Prostate gland (tissue), 2 donors: ENCODE data around the gene GPR161. TPM values are rescaled to one million over a fixed set of nuclear protein-coding genes. Genes with fewer than 3 reads are reported as not detected.

ENCODE experiments used
- DNase-seq: peaks from one replicate; pipeline ENCODE4 v3.0.0-alpha.2; 2019; ENCODE audit warnings: low spot score
- H3K27ac ChIP-seq, 2 donors: fragments of 200-600 bp; sonication (generic); 2 replicates each; pipeline ENCODE4 v1.5.1; 2017 to 2019
- H3K27me3 ChIP-seq: fragments of 200-600 bp; sonication (generic); replicated peaks from 2 replicates; pipeline ENCODE4 v1.5.1; 2019; ENCODE audit not compliant: insufficient read depth
- H3K36me3 ChIP-seq, 2 donors: fragments of 200-600 bp; sonication (generic); 1 replicate in 1 of 2; 2 replicates in 1 of 2; pipeline versions ENCODE4 v1.5.1 to v1.8.1; 2017 to 2019
- H3K4me1 ChIP-seq: fragments of 200-600 bp; sonication (generic); replicated peaks from 2 replicates; pipeline ENCODE4 v1.5.1; 2019
- H3K4me3 ChIP-seq, 2 donors: fragments of 200-600 bp; sonication (generic); 2 replicates each; pipeline ENCODE4 v1.5.1; 2017 to 2019
- H3K9me3 ChIP-seq: fragments of 200-600 bp; sonication (generic); 2 replicates; pipeline ENCODE4 v1.5.1; 2017
- POLR2A ChIP-seq: fragments of 450-650 bp; IDR thresholded peaks from one replicate; pipeline ENCODE4 v1.6.1; 2016; ENCODE audit warnings: antibody characterized with exemption, mild to moderate bottlenecking
- POLR2AphosphoS5 ChIP-seq: sonication (generic); formaldehyde crosslinking; IDR thresholded peaks from one replicate; pipeline ENCODE4 v1.6.1; 2017; ENCODE audit warnings: antibody characterized with exemption
- WGBS: methylation state at CpG from one replicate; pipeline ENCODE4 v1.1.5; 2018; 5-methylcytosine and 5-hydroxymethylcytosine counted together
- intact Hi-C: fragments of 100-400 bp; cut with DNase I; formaldehyde crosslinking; loops from one replicate; pipeline ENCODE4 v1.14.2; 2022
- total RNA-seq, 2 donors: library from RNA; depleted of rRNA; stranded (reverse); fragments of >200 nt; gene quantifications; one replicate each; pipeline ENCODE4 v1.1.0, GENCODE V29; 2016
- TF ChIP-seq, protein P1 (sequence below), 4 experiments: fragments of 200-600 bp in 2 of 4; fragments of 450-650 bp in 2 of 4; sonication (generic) in 2 of 4; IDR thresholded peaks; 1 replicate in 3 of 4; 2 replicates in 1 of 4; pipeline ENCODE4 v1.5.1; 2016 to 2019; ENCODE audit warnings: antibody characterized with exemption in 4 of 4, mild to moderate bottlenecking in 2 of 4, moderate library complexity in 2 of 4

Gene GPR161
- total RNA-seq, 2 donors from 2014 or later: 4.5 to 23.3 TPM

DNA sequence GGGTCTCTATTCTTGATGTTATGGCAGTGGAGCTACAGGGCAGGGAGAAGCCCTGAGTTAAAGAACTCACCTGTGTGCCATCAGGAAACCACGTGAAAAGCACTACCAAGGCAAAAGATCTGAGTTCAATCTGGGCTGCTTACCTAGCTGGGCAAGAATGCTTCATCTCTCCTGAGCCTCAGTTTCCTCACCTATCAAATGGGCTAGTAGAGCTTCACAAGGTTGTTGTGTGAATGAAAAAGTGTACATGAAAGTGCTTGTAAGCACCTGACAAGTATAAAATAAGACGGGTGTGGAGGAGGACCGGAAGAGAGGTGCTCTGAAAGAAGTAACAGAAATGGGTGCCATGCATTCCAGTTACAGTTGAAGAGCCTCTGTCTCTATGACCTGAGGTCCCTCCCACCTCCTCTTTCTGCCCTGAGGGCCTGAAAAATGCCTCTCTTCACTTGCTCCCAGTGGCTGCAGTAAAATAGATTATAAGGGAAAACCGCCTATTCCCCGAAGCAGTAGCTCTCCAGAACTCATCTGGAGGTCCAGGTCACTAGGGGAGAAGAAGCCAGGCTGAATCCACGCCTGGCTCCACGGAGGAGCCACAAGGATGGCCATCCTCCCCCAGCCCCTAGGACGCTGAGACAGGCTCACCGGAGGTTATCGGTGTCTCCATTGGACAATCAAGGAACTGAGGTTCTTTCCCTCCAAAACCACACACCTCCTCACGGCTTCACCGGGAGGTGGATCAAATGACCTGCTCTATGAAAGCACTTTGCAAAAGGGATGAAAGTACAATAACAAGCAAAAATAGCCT lies 1.4 kb downstream of the GPR161 start:
- no peaks in the 10 kb centered on the region for H3K27me3 ChIP-seq
- TF ChIP-seq POLR2A (no peak), POLR2AphosphoS5 (no peak)
- TF ChIP-seq, protein P1, sequence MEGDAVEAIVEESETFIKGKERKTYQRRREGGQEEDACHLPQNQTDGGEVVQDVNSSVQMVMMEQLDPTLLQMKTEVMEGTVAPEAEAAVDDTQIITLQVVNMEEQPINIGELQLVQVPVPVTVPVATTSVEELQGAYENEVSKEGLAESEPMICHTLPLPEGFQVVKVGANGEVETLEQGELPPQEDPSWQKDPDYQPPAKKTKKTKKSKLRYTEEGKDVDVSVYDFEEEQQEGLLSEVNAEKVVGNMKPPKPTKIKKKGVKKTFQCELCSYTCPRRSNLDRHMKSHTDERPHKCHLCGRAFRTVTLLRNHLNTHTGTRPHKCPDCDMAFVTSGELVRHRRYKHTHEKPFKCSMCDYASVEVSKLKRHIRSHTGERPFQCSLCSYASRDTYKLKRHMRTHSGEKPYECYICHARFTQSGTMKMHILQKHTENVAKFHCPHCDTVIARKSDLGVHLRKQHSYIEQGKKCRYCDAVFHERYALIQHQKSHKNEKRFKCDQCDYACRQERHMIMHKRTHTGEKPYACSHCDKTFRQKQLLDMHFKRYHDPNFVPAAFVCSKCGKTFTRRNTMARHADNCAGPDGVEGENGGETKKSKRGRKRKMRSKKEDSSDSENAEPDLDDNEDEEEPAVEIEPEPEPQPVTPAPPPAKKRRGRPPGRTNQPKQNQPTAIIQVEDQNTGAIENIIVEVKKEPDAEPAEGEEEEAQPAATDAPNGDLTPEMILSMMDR (IDR thresholded peaks at IDR 0.05): no peak
- no peak for DNase-seq
- WGBS: 17% methylated on average over 12 of the region's 12 CpGs
- no peaks in the 10 kb centered on the region for H3K9me3 ChIP-seq
- H3K36me3 ChIP-seq: no peaks in the 10 kb centered on the region
- H3K27ac ChIP-seq: peak overlapping the region; percentile 86 to 87
- no peaks in the 10 kb centered on the region for H3K4me1 ChIP-seq
- intact Hi-C loops: loop anchor here (5.0 kb wide), 1 partner anchor 43 kb away; no protein-coding TSS in a partner anchor
- H3K4me3 ChIP-seq: peak overlapping the region; percentile 63 to 70

DNA sequence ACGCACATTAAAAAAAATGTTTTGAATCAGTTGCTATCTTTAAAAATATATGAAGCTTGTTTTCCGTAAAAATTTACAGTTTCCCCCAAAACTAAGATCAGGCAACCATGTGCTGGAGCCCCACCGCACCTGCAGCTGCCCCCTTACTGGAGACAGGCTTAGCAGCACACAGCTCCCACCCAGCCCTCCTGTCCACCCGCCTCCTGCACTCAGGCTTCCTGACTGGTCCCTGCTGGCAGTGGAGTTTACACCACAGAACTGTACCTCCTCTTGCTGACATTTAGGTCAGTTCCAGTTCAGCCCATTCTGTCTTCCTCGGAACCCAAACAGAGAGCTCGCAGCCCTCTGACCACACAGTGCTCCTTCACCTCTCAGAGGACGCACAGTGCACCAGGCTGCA lies 2.1 kb downstream of the GPR161 start:
- Histone ChIP-seq H3K4me1 (no peaks in the 10 kb centered on the region), H3K27me3 (no peaks in the 10 kb centered on the region), H3K4me3 (no peak overlapping the region), H3K36me3 (no peaks in the 10 kb centered on the region), H3K9me3 (no peaks in the 10 kb centered on the region), H3K27ac (no peak overlapping the region)
- TF ChIP-seq POLR2AphosphoS5: no peak
- TF ChIP-seq, protein P1 (IDR thresholded peaks at IDR 0.05): no peak
- no peak for TF ChIP-seq POLR2A
- intact Hi-C loops: loop anchor here (5.0 kb wide), 1 partner anchor 42 kb away; no protein-coding TSS in a partner anchor
- 54% methylated on average over 7 of the region's 7 CpGs for WGBS
- DNase-seq: no peak

DNA sequence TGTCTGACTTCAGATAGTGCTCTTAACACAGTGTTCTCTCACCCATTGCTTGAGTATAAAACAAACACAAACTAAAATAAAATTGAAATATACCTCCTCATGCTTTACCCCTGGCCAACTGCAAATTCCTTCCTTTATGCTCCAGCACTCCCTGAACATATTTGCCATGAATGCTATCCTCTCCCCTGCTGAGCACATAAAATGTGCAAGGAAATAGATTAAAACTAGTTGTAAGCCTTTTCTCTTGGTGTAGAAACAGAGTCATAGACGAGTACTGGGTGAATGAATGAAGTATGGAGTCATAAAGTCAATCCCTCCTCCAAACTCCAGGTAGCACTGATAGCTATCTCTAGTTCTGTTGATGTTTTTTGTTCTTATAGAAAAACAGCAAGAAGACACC lies 2.6 kb downstream of the GPR161 start:
- Histone ChIP-seq H3K4me1 (no peaks in the 10 kb centered on the region), H3K9me3 (no peaks in the 10 kb centered on the region), H3K36me3 (no peaks in the 10 kb centered on the region), H3K27ac (no peak overlapping the region), H3K4me3 (no peak overlapping the region), H3K27me3 (no peaks in the 10 kb centered on the region)
- TF ChIP-seq POLR2A (no peak), POLR2AphosphoS5 (no peak)
- TF ChIP-seq, protein P1 (IDR thresholded peaks at IDR 0.05): no peak
- intact Hi-C loops: no loop called here
- 30% methylated on average over 1 of the region's 1 CpG for WGBS
- DNase-seq: no peak

DNA sequence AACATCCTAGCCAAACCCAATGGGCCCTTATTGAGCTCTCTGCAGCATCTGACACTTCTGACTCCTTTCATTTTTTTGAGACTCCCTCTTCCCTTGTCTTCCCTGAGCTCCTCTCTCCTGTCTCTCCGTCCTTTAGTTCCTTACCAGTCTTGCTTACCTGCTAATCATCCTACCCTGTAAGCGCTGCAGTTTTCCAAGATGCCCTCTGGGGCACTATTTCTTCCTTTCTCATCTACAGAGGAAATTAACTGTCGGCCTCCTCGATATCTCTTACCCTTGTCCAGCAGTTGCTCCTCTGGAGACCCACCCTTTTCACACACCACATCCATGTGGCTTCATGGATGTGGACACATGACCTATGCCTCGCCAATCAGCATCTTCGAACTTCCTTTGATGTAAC lies 6.8 kb downstream of the GPR161 start:
- intact Hi-C loops: no loop called here
- no peaks in the 10 kb centered on the region for H3K27me3 ChIP-seq

DNA sequence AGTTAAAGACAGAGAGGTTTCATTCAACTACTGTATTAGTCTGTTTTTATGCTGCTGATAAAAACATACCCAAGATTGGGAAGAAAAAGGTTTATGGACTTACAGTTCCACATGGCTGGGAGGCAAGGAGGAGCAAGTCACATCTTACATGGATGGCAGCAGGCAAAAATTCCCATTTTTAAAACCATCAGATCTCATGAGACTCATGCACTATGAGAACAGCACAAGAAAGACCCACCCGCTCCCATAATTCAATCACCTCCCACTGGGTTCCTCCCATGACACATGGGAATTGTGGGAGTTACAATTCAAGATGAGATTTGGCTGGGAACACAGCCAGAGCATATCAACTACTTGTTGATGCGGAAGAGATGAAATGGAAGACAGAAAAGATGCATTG lies 9.2 kb downstream of the GPR161 start:
- intact Hi-C loops: no loop called here
- DNase-seq: no peak
- WGBS: 97% methylated on average over 2 of the region's 2 CpGs
- TF ChIP-seq, protein P1 (IDR thresholded peaks at IDR 0.05): no peak
- TF ChIP-seq POLR2A (no peak), POLR2AphosphoS5 (no peak)
- Histone ChIP-seq H3K36me3 (no peaks in the 10 kb centered on the region), H3K9me3 (no peaks in the 10 kb centered on the region), H3K4me3 (no peak overlapping the region), H3K27ac (no peak overlapping the region), H3K27me3 (no peaks in the 10 kb centered on the region), H3K4me1 (no peaks in the 10 kb centered on the region)

More for the DNA sequence above, 6.8 kb downstream of the GPR161 start:
- Histone ChIP-seq H3K4me1 (no peaks in the 10 kb centered on the region), H3K9me3 (no peaks in the 10 kb centered on the region), H3K4me3 (no peak overlapping the region), H3K27ac (no peak overlapping the region), H3K36me3 (no peaks in the 10 kb centered on the region)
- 86% methylated on average over 6 of the region's 6 CpGs for WGBS
- no peak for TF ChIP-seq POLR2AphosphoS5
- TF ChIP-seq POLR2A: no peak
- no peak for DNase-seq
